Hepatocyte (in vitro differentiated cells): ENCODE data around the gene UBE2J2.

Experiments used
- EZH2 ChIP-seq: fragments of 200-600 bp; sonication (generic); IDR thresholded peaks from 2 replicates; pipeline ENCODE4 v1.6.1; 2016; ENCODE audit warnings: antibody characterized with exemption, mild to moderate bottlenecking, borderline replicate concordance
- TF ChIP-seq, protein P1 (sequence below): fragments of 200-600 bp; sonication (generic); IDR thresholded peaks from 2 replicates; pipeline ENCODE4 v1.5.1; 2016; ENCODE audit warnings: antibody characterized with exemption, mild to moderate bottlenecking; ENCODE audit not compliant: poor library complexity

DNA sequence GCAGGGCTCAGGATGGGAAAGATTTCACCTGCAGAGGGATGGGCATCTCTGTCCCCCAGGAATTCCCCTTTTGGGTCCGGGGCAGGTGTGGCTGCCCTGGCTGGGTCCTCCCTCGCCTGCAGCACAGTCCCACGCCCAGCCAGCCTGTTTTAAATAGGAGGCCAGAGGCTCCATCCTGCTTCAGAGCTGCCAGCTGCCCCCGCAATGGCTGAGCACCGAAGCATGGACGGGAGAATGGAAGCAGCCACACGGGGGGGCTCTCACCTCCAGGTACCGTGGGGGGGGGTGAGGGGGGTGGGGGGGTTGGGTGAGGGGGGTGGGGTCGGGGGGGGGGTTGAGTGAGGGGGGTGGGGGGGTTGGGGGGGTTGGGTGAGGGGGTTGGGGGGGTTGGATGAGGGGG is 10.2 kb upstream of the UBE2J2 start:
- TF ChIP-seq, protein P1, sequence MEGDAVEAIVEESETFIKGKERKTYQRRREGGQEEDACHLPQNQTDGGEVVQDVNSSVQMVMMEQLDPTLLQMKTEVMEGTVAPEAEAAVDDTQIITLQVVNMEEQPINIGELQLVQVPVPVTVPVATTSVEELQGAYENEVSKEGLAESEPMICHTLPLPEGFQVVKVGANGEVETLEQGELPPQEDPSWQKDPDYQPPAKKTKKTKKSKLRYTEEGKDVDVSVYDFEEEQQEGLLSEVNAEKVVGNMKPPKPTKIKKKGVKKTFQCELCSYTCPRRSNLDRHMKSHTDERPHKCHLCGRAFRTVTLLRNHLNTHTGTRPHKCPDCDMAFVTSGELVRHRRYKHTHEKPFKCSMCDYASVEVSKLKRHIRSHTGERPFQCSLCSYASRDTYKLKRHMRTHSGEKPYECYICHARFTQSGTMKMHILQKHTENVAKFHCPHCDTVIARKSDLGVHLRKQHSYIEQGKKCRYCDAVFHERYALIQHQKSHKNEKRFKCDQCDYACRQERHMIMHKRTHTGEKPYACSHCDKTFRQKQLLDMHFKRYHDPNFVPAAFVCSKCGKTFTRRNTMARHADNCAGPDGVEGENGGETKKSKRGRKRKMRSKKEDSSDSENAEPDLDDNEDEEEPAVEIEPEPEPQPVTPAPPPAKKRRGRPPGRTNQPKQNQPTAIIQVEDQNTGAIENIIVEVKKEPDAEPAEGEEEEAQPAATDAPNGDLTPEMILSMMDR = no peak
- no peak for TF ChIP-seq EZH2
